Activated CD4-positive, alpha-beta T cell treated with anti-CD3 and anti-CD28 coated beads, Interleukin-10, Interleukin-2, amounts not matched to agents 100 ng/mL and 50 ng/mL, durations not matched to agents 16 hours and 8 hours (primary cell): Measurements from ENCODE around the gene CAGE1.
A peak's percentile ranks its signal among the peaks of the same experiment; 100 is the strongest.

ENCODE experiments used
- DNase-seq: peaks from one replicate; pipeline ENCODE4 v3.0.0-alpha.2; 2020

CAGE1 gene

GRCh38 chr6:7304821-7305220, 84.7 kb downstream of the CAGE1 start:
- DNase-seq: no peak

- no peak for DNase-seq
These were observed 87.8 kb downstream of the CAGE1 start for GRCh38 chr6:7301702-7302101.

GRCh38 chr6:7300926-7301325, 88.6 kb downstream of the CAGE1 start:
- DNase-seq: no peak

DNA sequence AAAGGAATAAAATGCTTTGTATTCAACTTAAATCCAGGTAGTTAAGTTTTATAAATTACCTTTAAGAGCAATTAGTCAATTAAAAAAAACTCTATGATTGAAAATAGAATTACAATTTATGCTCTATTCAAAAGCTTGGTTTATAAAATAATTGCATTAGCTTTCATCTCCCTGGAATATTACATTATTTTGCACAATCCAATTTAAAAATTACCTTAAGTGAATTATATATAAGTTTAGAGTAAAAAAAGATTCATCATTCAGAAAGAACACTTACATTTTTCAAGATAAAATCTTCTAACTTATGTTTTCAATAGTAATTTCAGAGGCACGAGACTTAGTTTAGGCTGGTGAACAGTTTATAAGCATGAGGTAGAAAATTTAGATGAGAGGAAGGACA, 91.4 kb downstream of the CAGE1 start:
- DNase-seq: no peak

DNA sequence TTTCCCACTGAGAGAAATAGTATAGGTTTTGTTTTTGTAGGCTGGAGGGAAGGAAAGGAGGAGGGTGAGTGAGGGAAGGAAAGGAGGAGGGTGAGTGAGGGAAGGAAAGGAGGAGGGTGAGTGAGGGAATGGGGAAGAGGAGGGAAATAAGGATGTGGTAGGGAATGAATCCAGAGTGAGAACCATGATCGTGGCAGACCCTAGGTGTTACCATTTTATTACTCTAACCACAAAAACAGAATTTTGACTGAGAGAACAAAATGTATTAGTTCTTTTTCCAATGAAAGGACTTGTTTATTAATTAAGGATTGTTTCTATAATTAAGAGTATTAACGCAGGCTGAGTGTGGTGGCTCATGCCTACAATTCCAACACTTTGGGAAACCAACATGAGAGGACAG, 92.9 kb downstream of the CAGE1 start:
- no peak for DNase-seq

DNA sequence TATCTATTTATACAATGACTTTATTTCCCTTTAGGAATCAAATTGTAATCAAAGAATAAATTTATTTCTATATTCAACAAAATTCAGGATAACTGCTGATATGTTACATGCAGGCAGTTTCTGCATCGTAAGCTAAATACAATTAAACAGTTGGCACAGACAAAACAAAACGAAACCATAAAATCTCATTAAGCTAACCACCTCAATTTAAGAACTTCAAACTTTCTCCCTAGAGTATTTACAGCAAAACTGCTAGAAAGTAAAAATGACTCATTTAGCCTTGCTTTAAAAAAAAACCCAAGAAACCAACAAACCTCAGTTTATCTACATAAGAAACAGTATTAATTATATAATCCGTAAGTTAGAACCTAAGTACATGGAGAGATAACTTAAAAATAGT, 93.6 kb downstream of the CAGE1 start:
- DNase-seq: no peak

- DNase-seq: no peak
These were observed 96.8 kb downstream of the CAGE1 start for GRCh38 chr6:7292596-7293255.

DNA sequence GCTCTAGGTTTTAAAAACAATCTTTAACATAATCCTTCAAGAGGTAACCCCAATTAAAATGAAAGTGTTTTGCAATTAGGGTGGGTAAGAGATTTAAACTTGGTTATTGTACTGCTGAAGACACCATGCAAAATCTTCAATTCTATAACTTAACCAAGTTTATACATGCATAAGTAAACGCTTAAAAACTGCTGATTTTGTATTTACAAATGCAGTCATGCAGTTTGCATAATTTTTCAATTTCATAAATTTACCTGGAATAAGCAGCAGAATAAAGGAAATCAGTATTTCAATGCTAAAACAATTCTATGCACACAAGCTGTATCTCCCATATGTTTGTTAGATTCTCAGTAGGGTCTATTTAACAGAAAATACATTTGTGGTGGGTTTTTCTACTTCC, 99.5 kb downstream of the CAGE1 start:
- DNase-seq: no peak

- no peak for DNase-seq
These were observed 104.1 kb downstream of the CAGE1 start for GRCh38 chr6:7285416-7285815.

DNA sequence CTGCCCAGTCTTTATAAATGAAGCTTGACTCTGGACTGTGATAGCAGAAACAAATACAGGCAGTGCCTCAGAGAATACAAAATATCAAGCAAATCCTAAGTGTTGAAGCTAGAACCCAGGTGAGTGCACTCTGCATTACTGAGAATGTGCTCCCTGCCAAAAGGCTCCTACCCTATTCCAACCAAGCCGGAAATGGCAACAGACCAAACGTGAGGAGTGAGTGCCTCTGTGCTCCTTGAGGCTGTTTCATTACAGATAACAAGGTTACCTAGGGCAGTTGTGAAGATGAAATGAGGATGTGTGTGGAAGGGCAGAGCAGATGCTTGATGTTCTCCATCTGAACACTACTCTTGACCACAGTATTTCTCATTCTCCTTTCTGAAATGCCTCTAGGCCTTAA, 105.9 kb downstream of the CAGE1 start:
- DNase-seq: no peak

- DNase-seq: peak; percentile 38
These were observed 107.2 kb downstream of the CAGE1 start for GRCh38 chr6:7282097-7282906.
